Common myeloid progenitor, CD34-positive (primary cell): ENCODE measurements around the gene PPP1R9A.

Source experiments
- CTCF ChIA-PET: fragments of 350-600 bp; sonication (Branson Sonifier 250); formaldehyde crosslinking; loops from one replicate; lab custom pipeline; 2021; ENCODE audit warnings: antibody characterized with exemption; lab: Charles Lee
- POLR2A ChIA-PET: fragments of 350-600 bp; sonication (Branson Sonifier 250); formaldehyde crosslinking; loops from one replicate; lab custom pipeline; 2021; ENCODE audit warnings: antibody characterized with exemption; lab: Charles Lee
- DNase-seq, 3 donors: peaks; one replicate each; pipeline versions ENCODE4 v3.0.0 to v3.0.0-alpha.2; 2013
- H3K27ac ChIP-seq, 2 experiments: 1 replicate in 1 of 2; 2 replicates in 1 of 2; pipeline ENCODE4 v1.7.0; 2013; ENCODE audit warnings: inconsistent platforms in 2 of 2, low read length in 2 of 2, mild to moderate bottlenecking in 2 of 2, low read depth in 1 of 2, moderate library complexity in 1 of 2; ENCODE audit not compliant: severe bottlenecking in 2 of 2, insufficient read depth in 1 of 2, poor library complexity in 1 of 2
- H3K27me3 ChIP-seq, 5 experiments: replicated peaks in 2 of 5; 1 replicate in 3 of 5; 2 replicates in 2 of 5; pipeline versions ENCODE4 v1.6.1 to v1.7.0; 2013; ENCODE audit warnings: low read length in 4 of 5, mild to moderate bottlenecking in 2 of 5, moderate library complexity in 2 of 5, inconsistent platforms in 1 of 5; ENCODE audit not compliant: insufficient read depth in 5 of 5, control insufficient read depth in 4 of 5
- H3K36me3 ChIP-seq, 4 experiments: 1 replicate in 2 of 4; 2 replicates in 2 of 4; pipeline versions ENCODE4 v1.6.1 to v1.7.0; 2013; ENCODE audit warnings: low read length in 3 of 4, control low read depth in 1 of 4, mild to moderate bottlenecking in 1 of 4; ENCODE audit not compliant: control insufficient read depth in 4 of 4, insufficient read depth in 4 of 4
- H3K4me1 ChIP-seq, 4 experiments: 1 replicate in 3 of 4; 2 replicates in 1 of 4; pipeline versions ENCODE4 v1.6.1 to v1.7.1; 2013; ENCODE audit warnings: low read length in 3 of 4, mild to moderate bottlenecking in 3 of 4, control low read depth in 1 of 4, inconsistent platforms in 1 of 4, moderate library complexity in 1 of 4; ENCODE audit not compliant: control insufficient read depth in 4 of 4, insufficient read depth in 4 of 4; ENCODE audit errors: control extremely low read depth in 1 of 4
- H3K4me3 ChIP-seq, 7 experiments: 1 replicate in 4 of 7; 2 replicates in 3 of 7; pipeline versions ENCODE4 v1.5.1 to v1.7.0; 2013; ENCODE audit warnings: mild to moderate bottlenecking in 7 of 7, low read length in 6 of 7, moderate library complexity in 6 of 7, inconsistent platforms in 2 of 7, low read depth in 2 of 7, control low read depth in 1 of 7; ENCODE audit not compliant: insufficient read depth in 4 of 7, control insufficient read depth in 1 of 7; ENCODE audit errors: extremely low read depth in 1 of 7
- H3K9me3 ChIP-seq, 5 experiments: 1 replicate in 4 of 5; 2 replicates in 1 of 5; pipeline versions ENCODE4 v1.6.1 to v1.7.1; 2013; ENCODE audit warnings: low read length in 4 of 5, mild to moderate bottlenecking in 2 of 5, inconsistent platforms in 1 of 5, low read depth in 1 of 5, moderate library complexity in 1 of 5; ENCODE audit not compliant: control insufficient read depth in 4 of 5, insufficient read depth in 2 of 5; ENCODE audit errors: control extremely low read depth in 1 of 5
- WGBS: methylation state at CpG from one replicate; pipeline ENCODE4 v1.1.5; 2013; ENCODE audit not compliant: insufficient coverage; 5-methylcytosine and 5-hydroxymethylcytosine counted together

PPP1R9A gene

DNA sequence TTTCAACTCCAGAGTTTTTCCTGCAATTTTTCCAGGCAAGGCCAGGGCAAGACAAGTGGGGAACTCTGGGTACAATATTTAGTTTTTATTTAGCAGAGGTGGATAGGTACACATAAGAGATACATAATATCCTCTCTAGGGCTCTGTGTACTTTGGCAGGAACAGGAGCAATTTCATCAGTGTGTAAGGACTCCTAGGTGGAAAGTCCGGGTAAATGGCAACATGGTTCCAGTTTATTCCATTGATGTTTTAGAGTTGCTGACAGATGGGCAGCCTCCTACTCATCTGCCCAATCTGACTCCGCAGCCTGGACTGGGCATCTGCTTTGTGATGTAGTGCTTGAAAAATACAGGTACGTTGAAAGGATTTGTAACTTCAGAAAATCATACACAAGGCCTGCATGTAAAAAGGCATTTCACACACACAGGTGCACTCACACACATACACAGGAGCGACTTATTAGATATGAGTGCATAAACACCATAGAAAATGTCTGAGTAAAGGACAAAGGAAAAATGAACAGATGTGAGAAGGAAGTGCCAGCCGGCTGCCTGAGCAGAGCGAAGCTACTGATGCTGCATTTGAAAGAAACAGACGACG, 411.2 kb downstream of the PPP1R9A start:
- ChIA-PET POLR2A (no interaction called here), CTCF (no interaction called here)
- Histone ChIP-seq H3K27me3 (no peaks in the 10 kb centered on the region), H3K4me1 (peaks cover 0 to 11% (median 6%) of the 10 kb centered on the region in 4 experiments), H3K9me3 (no peaks in the 10 kb centered on the region), H3K27ac (no peak overlapping the region), H3K4me3 (peak overlapping the region in 1 of 7 experiments; percentile 19), H3K36me3 (no peaks in the 10 kb centered on the region)
- WGBS: 100% methylated on average over 1 of the region's 8 CpGs
- no peak for DNase-seq

DNA sequence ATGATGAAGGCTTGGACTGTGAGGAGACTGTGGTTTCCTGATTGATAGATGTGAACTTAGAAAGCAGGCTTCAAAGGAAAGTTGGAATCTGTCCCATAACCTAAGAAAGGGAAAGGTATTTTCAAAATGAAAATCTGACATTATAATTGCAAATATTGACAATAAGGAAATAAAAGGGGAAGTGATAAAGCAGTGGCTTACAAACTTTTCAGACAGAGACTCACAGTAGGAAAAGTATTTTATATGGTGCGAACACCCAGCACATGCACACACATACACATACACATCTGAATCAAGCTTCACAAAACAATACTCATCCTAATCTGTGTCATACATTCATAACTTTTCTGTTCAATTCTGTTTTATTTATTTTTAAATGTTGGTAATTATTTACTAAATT, 412.2 kb downstream of the PPP1R9A start:
- H3K27me3 ChIP-seq: no peaks in the 10 kb centered on the region
- no peaks in the 10 kb centered on the region for H3K36me3 ChIP-seq
- CTCF ChIA-PET: no interaction called here
- POLR2A ChIA-PET: interaction anchor here (0.5 kb wide), 1 partner anchor 310 kb away, joined by 3 read pairs; no protein-coding TSS in a partner anchor
- no peak overlapping the region for H3K4me3 ChIP-seq
- H3K4me1 ChIP-seq: peaks cover 0 to 11% (median 6%) of the 10 kb centered on the region in 4 experiments
- DNase-seq: peak in 1 of 3 donors; percentile 8
- no peak overlapping the region for H3K27ac ChIP-seq
- H3K9me3 ChIP-seq: no peaks in the 10 kb centered on the region
- WGBS: no CpG with 5 or more reads among the region's 1 CpG

DNA sequence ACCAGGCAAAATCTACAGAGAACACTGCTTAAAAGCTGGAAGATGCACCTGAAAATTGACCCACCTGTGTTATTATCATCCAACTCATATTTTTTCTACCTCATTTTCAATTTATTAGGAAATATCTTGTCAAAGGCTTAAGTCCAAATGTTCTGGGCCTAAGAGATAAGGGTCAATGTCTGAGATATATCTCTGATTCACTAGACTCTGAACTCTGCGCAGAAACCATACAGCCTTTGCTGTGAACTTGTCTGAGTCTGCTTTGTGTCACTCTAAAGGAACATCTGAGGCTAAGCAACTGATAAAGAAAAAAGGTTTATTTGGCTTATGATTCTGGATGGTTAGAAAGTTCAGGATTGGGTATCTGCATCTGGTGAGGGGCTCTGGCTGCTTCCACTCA, 413.3 kb downstream of the PPP1R9A start:
- Histone ChIP-seq H3K36me3 (no peaks in the 10 kb centered on the region), H3K4me3 (no peak overlapping the region), H3K27me3 (no peaks in the 10 kb centered on the region), H3K27ac (no peak overlapping the region), H3K9me3 (no peaks in the 10 kb centered on the region), H3K4me1 (peaks cover 0 to 11% (median 6%) of the 10 kb centered on the region in 4 experiments)
- ChIA-PET POLR2A (no interaction called here), CTCF (no interaction called here)
- no peak for DNase-seq
- 100% methylated on average over 1 of the region's 1 CpG for WGBS

DNA sequence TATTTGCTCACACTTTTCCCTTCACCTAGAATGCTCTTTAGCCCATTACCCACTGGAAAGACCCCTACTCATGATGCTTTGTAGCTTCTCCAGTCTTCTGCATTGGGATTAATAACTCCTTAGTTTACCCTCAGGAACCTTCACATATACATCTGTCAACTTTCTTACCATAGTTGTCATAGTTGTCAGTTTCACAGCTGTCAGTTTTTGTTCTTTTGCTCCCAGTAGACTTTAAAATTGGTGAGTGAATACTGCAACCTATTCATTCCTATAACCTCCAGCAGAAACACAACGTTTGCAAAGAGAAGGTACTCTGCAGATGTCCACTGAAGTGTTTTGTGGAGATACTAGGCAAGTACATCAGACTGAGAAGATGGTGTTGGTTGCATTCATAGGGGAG, 414.3 kb downstream of the PPP1R9A start:
- no peaks in the 10 kb centered on the region for H3K27me3 ChIP-seq
- no peaks in the 10 kb centered on the region for H3K36me3 ChIP-seq
- H3K27ac ChIP-seq: no peak overlapping the region
- H3K4me3 ChIP-seq: no peak overlapping the region
- H3K4me1 ChIP-seq: peaks cover 0 to 11% (median 6%) of the 10 kb centered on the region in 4 experiments
- ChIA-PET POLR2A (no interaction called here), CTCF (interaction anchor here (0.7 kb wide), 1 partner anchor 144 kb away, joined by 3 read pairs; no protein-coding TSS in a partner anchor)
- no peak for DNase-seq
- no peaks in the 10 kb centered on the region for H3K9me3 ChIP-seq
- no CpG with 5 or more reads among the region's 1 CpG for WGBS

DNA sequence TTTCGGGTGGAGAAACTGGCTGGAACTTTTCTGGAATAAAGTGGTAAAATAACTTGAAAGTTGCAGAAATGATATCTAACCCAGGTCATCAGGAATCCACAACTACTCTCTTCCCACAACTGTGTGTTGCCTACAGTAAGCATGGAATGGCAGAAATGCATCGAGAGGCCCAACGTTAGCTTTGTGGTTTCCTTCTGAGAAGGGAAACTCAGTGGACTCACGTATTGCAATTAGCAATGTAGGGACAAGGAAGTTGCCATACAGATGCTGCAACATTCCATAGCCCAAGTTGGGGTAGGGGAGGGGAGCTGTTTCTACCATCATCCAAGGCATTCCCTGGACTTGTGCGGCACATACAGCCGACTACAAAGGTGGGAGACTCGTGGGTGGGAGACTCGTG, 415.0 kb downstream of the PPP1R9A start:
- CTCF ChIA-PET: no interaction called here
- Histone ChIP-seq H3K9me3 (no peaks in the 10 kb centered on the region), H3K36me3 (no peaks in the 10 kb centered on the region), H3K27ac (no peak overlapping the region), H3K27me3 (no peaks in the 10 kb centered on the region), H3K4me1 (peaks cover 0 to 11% (median 6%) of the 10 kb centered on the region in 4 experiments), H3K4me3 (no peak overlapping the region)
- DNase-seq: peak in 1 of 3 donors; percentile 3
- POLR2A ChIA-PET: no interaction called here
- 61% methylated on average over 7 of the region's 8 CpGs for WGBS

DNA sequence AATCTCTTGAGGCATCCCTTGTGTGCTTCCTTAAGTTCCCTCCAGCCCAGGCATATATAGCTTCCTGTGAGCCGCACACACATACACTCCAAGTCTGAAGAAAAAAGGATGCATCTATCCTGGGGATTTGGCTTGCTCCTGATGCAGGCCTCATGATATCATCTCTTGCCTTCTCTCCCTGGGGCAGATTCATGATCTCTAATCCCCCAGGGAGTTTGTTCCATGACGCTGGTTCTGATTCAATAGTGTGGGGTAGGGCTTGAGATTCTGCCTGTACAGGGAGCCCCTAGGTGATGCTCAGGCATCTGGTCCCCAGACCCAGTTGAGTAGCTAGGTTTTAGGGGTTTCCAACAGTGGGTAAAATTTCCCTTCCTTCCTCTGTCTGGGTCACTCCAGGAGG, 415.5 kb downstream of the PPP1R9A start:
- Histone ChIP-seq H3K27ac (no peak overlapping the region), H3K4me3 (no peak overlapping the region), H3K27me3 (no peaks in the 10 kb centered on the region), H3K9me3 (no peaks in the 10 kb centered on the region), H3K36me3 (no peaks in the 10 kb centered on the region), H3K4me1 (peaks cover 0 to 11% (median 6%) of the 10 kb centered on the region in 4 experiments)
- ChIA-PET POLR2A (no interaction called here), CTCF (interaction anchor here (1.4 kb wide), 1 partner anchor 73 kb away, joined by 5 read pairs; the partner anchor contains the start of gene PON3)
- no CpG with 5 or more reads among the region's 2 CpGs for WGBS
- no peak for DNase-seq

DNA sequence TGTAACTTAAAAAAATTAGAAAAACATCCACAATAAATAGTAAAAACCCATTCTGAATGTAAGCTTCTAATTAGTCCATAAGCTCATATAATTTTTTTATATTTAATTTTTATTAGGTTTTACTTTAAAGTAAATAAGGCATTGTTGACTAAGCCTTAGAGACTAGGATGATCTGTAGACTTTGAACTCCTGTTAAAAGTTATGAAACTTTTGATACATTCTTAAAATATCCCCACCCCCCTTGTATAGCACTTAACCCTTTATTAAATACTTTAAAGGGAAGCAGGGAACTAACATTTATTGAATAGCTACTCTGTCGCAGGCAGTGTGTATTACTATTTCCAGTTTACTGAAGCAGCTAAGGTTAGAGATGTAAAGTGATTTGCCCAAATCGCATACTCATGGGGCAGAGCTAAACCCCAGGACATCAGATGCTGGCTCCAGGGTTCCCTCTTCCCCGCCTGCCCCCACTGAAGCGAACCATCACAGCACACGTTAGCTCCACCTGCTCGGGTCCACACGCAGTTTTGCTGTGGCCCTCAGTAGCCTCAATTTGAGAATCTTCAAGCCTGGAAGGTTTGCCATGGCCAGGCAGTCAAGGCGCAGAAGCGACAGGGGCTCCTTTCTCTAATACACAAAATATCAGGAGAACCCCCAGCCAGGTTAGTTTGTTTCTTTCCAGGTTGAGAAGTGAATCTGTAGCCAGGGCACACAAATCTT, 416.2 kb downstream of the PPP1R9A start:
- peaks cover 0 to 7% (median 4%) of the 10 kb centered on the region in 4 experiments for H3K4me1 ChIP-seq
- H3K27ac ChIP-seq: no peak overlapping the region
- H3K9me3 ChIP-seq: no peaks in the 10 kb centered on the region
- no peak for DNase-seq
- WGBS: 98% methylated on average over 7 of the region's 9 CpGs
- CTCF ChIA-PET: interaction anchor here (1.4 kb wide), 1 partner anchor 73 kb away, joined by 5 read pairs; the partner anchor contains the start of gene PON3
- H3K27me3 ChIP-seq: no peaks in the 10 kb centered on the region
- no peak overlapping the region for H3K4me3 ChIP-seq
- H3K36me3 ChIP-seq: no peaks in the 10 kb centered on the region
- POLR2A ChIA-PET: no interaction called here
